HG02623 (cell line): Measurements from ENCODE around the gene IRGC.
"Not testable (repeated sequence)": the region's sequence is repeated elsewhere in the genome, so short reads cannot be mapped to it uniquely, and the experiment has no call there.

ENCODE experiments used
- ATAC-seq: cut with Tn5 transposase; IDR thresholded peaks from one replicate; pipeline ENCODE4 v1.9.1; 2021; ENCODE audit warnings: moderate library complexity; ENCODE audit not compliant: unreplicated experiment

Gene IRGC

DNA sequence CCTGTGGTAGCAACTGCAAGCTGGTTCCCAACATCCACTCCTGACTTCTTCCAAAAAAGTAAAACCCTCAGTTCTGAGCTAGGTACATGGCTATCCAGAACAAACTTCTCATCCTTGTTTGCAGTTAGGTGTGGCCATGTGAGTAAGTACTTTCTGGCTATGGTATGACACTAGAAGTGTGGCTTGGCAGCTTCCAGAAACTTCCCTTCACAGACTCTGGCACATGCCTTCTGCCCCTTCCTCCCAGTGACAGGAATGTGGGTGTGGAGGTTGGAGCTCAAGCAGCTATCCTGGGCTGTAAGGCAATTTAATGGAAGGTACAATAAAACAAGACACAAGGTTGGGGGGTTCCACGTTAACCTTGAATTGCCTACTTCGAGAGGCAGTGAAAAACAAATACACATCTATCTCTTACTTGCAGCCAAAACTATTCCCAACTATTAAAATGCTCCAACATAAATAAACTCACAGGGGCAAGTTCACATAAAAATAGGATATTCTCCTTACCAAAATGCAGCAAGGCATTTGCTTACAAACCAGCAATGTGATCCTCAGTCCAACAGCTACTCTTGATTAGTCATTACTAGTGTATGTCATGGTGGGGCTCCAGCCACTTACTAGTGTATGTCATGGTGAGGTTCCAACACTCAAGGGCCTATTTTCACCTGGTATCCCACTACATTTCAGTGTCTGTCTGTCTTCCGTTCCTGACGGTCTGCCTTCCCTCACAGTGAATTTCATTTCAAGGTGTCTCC is 35.8 kb downstream of the IRGC start:
- ATAC-seq: no peak

- ATAC-seq: no peak
Observed at GRCh38 chr19:43752287-43752875, 36.5 kb downstream of the IRGC start.

GRCh38 chr19:43754253-43754502 is 38.3 kb downstream of the IRGC start:
- ATAC-seq: no peak

DNA sequence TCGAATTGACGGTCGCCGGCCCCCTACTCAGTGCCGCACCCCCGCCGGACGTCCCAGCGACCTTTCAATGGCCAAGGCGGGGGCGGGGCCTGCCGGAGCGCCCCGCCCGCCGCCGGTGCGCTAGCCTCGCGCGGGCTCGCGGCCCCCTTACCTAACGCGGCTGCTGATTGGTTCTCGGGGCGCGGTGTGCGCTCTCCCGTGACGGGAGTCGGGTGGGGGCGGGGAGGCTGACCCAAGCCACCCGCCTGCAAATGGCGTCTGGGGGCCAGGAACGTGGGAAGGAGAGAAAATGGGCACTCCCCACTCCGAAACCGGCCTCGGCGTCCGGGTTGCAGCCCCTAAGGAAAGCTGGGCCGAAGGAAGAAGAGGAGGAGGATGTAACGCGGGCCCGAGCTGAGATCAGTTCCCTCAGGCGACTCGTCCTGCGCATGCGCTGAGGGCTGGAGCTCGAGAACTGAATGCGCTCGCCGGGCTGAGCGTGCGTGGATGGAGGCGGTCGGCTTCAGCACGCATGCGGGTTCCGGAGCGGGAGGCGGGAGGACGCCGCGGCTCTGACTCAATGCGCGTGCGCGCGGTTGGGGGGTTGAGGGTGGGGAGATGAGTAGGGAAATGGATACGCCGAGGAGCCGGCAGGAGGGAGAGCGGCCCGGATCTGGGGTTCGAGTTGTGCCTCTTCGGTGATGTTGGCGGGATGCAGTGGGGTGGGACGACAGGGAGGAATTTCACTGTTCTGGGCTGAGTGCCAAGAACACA is 38.8 kb downstream of the IRGC start, which contains the start of gene SMG9:
Gene SMG9 (minus strand): TSS at position 460 of the 753 bp plus-strand sequence. CDS start 4,221 bp downstream, outside the sequence.
- peak; percentile 48 for ATAC-seq

DNA sequence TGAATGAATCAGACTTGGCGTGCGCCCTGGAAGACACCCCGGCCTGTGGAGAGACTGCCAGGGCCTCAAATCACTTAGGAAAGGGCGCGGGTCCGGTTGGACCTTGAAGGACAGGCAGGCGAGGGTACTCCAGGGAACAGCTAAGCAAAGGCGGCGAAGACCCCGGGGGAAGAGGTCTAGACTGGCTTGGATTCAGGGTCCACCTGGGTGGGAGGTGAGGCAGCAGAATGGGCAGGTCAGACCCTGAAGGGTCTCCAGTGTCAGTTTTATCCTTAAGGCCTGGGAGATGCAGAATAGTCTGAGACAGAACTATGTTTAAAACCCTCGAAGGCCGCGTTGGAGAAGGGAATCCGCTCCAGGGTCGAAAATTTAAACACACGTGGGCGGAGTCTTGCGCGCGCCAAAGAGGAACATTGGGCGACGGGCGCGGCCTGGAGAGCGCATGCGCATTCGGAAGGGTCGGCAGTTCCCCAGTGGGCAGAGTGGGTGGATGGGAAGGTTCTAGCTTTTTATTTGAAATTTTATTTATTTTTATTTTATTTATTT is 39.5 kb downstream of the IRGC start:
- no peak for ATAC-seq

- ATAC-seq: no peak
Observed at GRCh38 chr19:43759515-43759914, 43.6 kb downstream of the IRGC start.

DNA sequence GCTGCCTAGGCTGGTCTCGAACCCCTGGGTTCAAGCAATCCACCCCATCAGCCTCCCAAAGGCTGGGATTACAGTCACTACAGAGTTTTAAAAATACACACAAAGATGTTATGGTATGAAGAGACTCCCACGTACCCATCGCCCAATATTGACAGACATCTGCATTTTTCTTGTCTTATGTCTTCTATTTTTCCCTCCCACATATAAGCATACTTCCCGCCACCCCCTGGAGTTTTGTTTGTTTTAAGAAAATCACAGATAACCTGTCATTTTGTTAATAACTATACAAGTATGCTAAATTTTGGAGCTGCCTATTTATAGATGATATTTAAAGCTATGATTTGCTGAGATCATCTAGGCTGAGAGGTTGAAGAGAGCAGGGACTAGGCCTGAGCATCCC is 45.1 kb downstream of the IRGC start:
- no peak for ATAC-seq

GRCh38 chr19:43762814-43763213 is 46.9 kb downstream of the IRGC start:
- ATAC-seq: no peak

- ATAC-seq: peak; percentile 28
Observed at GRCh38 chr19:43763473-43763939, 47.6 kb downstream of the IRGC start.

GRCh38 chr19:43764684-43765083 is 48.8 kb downstream of the IRGC start:
- not testable (repeated sequence) for ATAC-seq

GRCh38 chr19:43765109-43765876 is 49.4 kb downstream of the IRGC start:
- peak; percentile 53 for ATAC-seq

DNA sequence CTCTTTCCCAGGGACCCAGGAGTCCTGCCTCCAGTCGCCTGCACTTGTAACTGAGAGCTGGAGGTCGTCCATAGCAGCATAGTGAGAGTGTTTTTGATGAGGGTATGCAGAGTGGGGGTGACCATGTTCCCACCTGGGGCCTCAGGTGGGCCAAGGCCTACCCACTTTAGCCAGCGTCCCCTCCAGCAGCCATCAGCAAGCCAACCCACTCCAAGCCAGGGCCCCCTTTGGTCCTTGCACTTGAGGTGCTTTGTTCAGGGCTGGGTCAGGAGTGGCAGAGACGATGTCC is 50.8 kb downstream of the IRGC start:
- ATAC-seq: no peak

GRCh38 chr19:43767316-43767715 is 51.4 kb downstream of the IRGC start:
- ATAC-seq: no peak

DNA sequence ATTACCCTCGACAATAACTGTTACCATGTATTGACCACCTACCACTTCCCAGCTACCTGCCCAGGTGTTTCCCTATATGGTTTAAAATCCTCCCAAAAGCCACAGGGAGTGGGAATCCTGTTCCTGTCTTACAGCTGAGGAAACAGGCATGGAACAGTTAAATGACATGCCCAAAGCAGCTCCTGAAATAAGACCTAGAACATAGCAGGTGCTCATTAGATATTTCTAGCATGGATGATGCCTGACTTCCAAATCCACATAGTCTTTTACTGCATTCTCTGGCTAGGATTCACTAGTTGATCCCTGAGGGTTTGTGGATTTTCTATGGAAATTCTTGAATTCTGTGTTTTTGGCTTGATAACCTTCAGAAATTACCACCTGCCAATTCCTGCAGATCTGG is 51.9 kb downstream of the IRGC start:
- ATAC-seq: no peak

DNA sequence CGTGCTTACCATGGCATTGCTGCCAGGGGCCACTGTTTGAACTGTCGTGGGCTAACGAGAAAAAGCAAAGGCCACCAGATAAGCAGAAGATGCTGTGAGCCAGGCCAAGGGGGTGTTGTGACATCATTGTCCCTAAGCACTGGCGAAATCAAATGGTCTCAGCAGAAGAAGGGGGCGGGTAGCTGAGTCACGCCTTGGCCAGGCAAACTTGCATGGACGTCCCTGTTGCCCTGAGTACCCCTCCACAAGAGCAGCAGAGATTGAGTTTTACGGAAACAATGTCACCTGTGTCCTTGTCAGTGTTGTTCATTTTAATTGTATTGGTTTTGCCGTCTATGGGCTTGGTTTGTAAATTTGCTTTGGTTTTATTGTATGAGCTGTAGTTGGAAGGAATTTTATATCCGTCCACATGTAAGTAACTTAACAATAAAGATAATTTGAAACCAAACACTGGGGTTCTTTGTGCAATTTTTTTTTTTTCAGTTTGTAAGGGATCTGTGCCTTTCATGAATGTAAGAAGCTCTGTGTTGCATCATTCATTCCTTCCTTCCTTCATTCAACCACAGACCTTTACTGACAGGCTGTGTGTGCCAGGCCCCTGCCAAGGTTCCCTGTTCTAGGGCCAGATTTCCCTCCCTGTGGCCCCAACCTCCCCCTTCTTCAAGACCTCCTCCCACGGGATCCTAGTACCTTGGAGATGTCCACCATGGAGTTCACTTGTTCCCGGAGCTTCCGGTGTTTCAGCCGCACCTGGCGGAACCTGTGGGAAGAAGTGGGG is 52.6 kb downstream of the IRGC start:
- no peak for ATAC-seq

DNA sequence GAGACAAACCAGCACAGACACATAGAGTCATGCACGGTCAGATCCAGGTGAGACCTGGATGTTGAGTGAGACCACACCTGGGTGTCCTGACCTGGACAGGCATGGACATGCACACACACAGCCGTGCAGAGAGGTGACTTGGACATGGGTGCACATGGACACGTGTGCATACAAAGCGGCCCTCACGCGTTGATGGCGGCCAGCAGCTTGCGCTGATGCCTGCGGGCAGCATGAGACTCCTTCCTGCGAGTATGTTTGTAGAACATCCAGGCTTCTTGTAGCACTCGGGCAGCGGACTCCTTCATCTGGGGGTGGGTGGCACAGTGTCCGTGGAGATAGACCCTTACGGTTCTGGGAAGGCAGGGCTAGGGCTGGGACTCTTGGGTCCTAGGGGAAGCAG is 53.4 kb downstream of the IRGC start:
- no peak for ATAC-seq
